ENCODE data around the gene MAP6D1. TPM values are rescaled to one million over a fixed set of nuclear protein-coding genes. Genes with fewer than 3 reads are reported as not detected.
A peak's percentile ranks its signal among the peaks of the same experiment; 100 is the strongest.

MAP6D1 gene
- total RNA-seq, 3 donors from 2014 or later, result 1.4 to 3.9 (median 3.2) TPM

DNA sequence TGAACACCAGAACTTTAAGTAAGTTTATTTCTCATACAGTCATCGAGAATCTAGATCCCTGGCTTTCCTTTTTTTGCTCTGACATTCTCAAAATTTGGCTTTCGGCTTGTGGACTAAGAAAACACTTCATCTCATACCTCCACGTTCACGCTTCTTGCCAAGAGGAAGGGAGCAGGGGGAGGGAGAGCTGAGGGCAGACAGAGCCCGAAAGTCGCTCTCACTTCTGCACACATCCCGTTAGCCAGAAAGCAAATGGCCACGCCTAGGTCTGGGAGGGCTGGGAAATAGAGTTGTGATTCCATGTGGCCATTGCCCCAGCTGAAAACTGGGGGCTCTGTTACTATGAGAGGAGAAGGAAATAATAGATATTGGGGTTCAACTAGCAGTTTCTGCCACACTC lies 57.3 kb downstream of the MAP6D1 start:
- DNase-seq (no peak), ATAC-seq (no peak)
- no peaks in the 10 kb centered on the region for H3K27me3 Mint-ChIP-seq (ENCODE audit: low read depth)
- H3K36me3 Mint-ChIP-seq (ENCODE audit: insufficient read depth), result peaks cover 13% of the 10 kb centered on the region
- no peak overlapping the region for H3K4me3 Mint-ChIP-seq
- no peaks in the 10 kb centered on the region for H3K9me3 Mint-ChIP-seq
- H3K4me1 Mint-ChIP-seq (ENCODE audit: low read depth), result peaks cover 7% of the 10 kb centered on the region

- H3K4me1 Mint-ChIP-seq (ENCODE audit: low read depth), result peaks cover 7% of the 10 kb centered on the region
- ATAC-seq (peak; percentile 94 to 98), DNase-seq (peak; percentile 63)
- no peaks in the 10 kb centered on the region for H3K9me3 Mint-ChIP-seq
- H3K27me3 Mint-ChIP-seq (ENCODE audit: low read depth), result no peaks in the 10 kb centered on the region
- H3K4me3 Mint-ChIP-seq, result no peak overlapping the region
- H3K36me3 Mint-ChIP-seq (ENCODE audit: insufficient read depth), result peaks cover 16% of the 10 kb centered on the region
These were observed 58.4 kb downstream of the MAP6D1 start for GRCh38 chr3:183766745-183767606.

GRCh38 chr3:183766107-183766506 lies 59.3 kb downstream of the MAP6D1 start:
- DNase-seq (no peak), ATAC-seq (no peak)
- H3K27me3 Mint-ChIP-seq (ENCODE audit: low read depth), result no peaks in the 10 kb centered on the region
- H3K36me3 Mint-ChIP-seq (ENCODE audit: insufficient read depth), result peaks cover 22% of the 10 kb centered on the region
- no peak overlapping the region for H3K4me3 Mint-ChIP-seq
- H3K9me3 Mint-ChIP-seq, result no peaks in the 10 kb centered on the region
- H3K4me1 Mint-ChIP-seq (ENCODE audit: low read depth), result peaks cover 7% of the 10 kb centered on the region

Other genes with a start within 250 kb of the MAP6D1 start
- 1 to 10 TPM; 5.6 to 7.6 (median 6.6) TPM for gene KLHL24, start 190.0 kb downstream of the MAP6D1 start, total RNA-seq
- gene YEATS2, start 127.8 kb downstream of the MAP6D1 start, total RNA-seq, result 10 to 100 TPM; 24.7 to 28.0 (median 27.2) TPM
- 100 to 1,000 TPM; 102 to 109 (median 105) TPM for gene PARL, start 59.3 kb upstream of the MAP6D1 start, total RNA-seq
- 10 to 100 TPM; 10.0 to 12.5 (median 12.4) TPM for gene ABCC5, start 192.3 kb upstream of the MAP6D1 start, total RNA-seq
- not detected for gene HTR3D, start 206.2 kb upstream of the MAP6D1 start, total RNA-seq
- not detected for gene HTR3C, start 227.5 kb upstream of the MAP6D1 start, total RNA-seq